SK-N-SH treated with all-trans-retinoic acid at 6 μM for 48 hours (cell line): ENCODE data around the gene NOTUM.

Experiments used
- ATAC-seq: fragments of 200-7000 bp; cut with Tn5 transposase; 3 replicates; pipeline ENCODE4 v1.9.1; 2020; ENCODE audit warnings: mild to moderate bottlenecking, moderate library complexity
- BACH2 ChIP-seq: fragments of 250-450 bp; sonication (Bioruptor Pico); IDR thresholded peaks from 2 replicates; pipeline ENCODE4 v1.9.0; 2021; ENCODE audit warnings: mild to moderate bottlenecking, borderline replicate concordance
- CREB5 ChIP-seq: fragments of 250-450 bp; sonication (Bioruptor Pico); IDR thresholded peaks from 2 replicates; pipeline ENCODE4 v1.5.1; 2020; ENCODE audit warnings: low read depth, mild to moderate bottlenecking, moderate library complexity
- CSDC2 ChIP-seq: fragments of 250-450 bp; sonication (Bioruptor Pico); IDR thresholded peaks from 2 replicates; pipeline ENCODE4 v1.5.0; 2020; ENCODE audit warnings: mild to moderate bottlenecking, moderate library complexity
- CSRNP3 ChIP-seq: fragments of 250-450 bp; sonication (Bioruptor Pico); IDR thresholded peaks from 2 replicates; pipeline ENCODE4 v1.5.1; 2021; ENCODE audit warnings: mild to moderate bottlenecking, moderate library complexity
- ESRRG ChIP-seq: fragments of 250-450 bp; sonication (Bioruptor Pico); IDR thresholded peaks from 2 replicates; pipeline ENCODE4 v1.6.1; 2021; ENCODE audit warnings: mild to moderate bottlenecking
- GLIS3 ChIP-seq: fragments of 250-450 bp; sonication (Bioruptor Pico); IDR thresholded peaks from 2 replicates; pipeline ENCODE4 v1.5.0; 2020; ENCODE audit warnings: mild to moderate bottlenecking, moderate library complexity
- ISL1 ChIP-seq: fragments of 250-450 bp; sonication (Bioruptor Pico); IDR thresholded peaks from 2 replicates; pipeline ENCODE4 v2.1.2; 2022; ENCODE audit warnings: mild to moderate bottlenecking, moderate library complexity
- OSR1 ChIP-seq: fragments of 250-450 bp; sonication (Bioruptor Pico); IDR thresholded peaks from 2 replicates; pipeline ENCODE4 v1.8.0; 2022; ENCODE audit warnings: moderate library complexity, mild to moderate bottlenecking, inconsistent platforms
- PATZ1 ChIP-seq: fragments of 250-450 bp; sonication (Bioruptor Pico); IDR thresholded peaks from 2 replicates; pipeline ENCODE4 v1.8.0; 2020; ENCODE audit warnings: mild to moderate bottlenecking, moderate library complexity, borderline replicate concordance
- POU6F1 ChIP-seq: fragments of 250-450 bp; sonication (Bioruptor Pico); IDR thresholded peaks from 2 replicates; pipeline ENCODE4 v1.8.0; 2021; ENCODE audit warnings: low read depth, mild to moderate bottlenecking, moderate library complexity, borderline replicate concordance
- PPARA ChIP-seq: fragments of 250-450 bp; sonication (Bioruptor Pico); IDR thresholded peaks from 2 replicates; pipeline ENCODE4 v1.5.0; 2020; ENCODE audit warnings: mild to moderate bottlenecking, borderline replicate concordance
- SNAI2 ChIP-seq: fragments of 250-450 bp; sonication (Bioruptor Pico); IDR thresholded peaks from 2 replicates; pipeline ENCODE4 v1.5.0; 2020; ENCODE audit warnings: mild to moderate bottlenecking, moderate library complexity
- TOX ChIP-seq: fragments of 250-450 bp; sonication (Bioruptor Pico); IDR thresholded peaks from 2 replicates; pipeline ENCODE4 v1.8.0; 2021; ENCODE audit warnings: mild to moderate bottlenecking, moderate library complexity, borderline replicate concordance
- ZFP3 ChIP-seq: fragments of 250-450 bp; sonication (Bioruptor Pico); IDR thresholded peaks from 2 replicates; pipeline ENCODE4 v1.5.0; 2020; ENCODE audit warnings: mild to moderate bottlenecking, moderate library complexity
- ZNF565 ChIP-seq: fragments of 450-650 bp; formaldehyde crosslinking; conservative IDR thresholded peaks from 2 replicates; pipeline ENCODE4 v1.5.0; 2020; ENCODE audit warnings: low read depth, mild to moderate bottlenecking, moderate library complexity
- ZNF70 ChIP-seq: fragments of 450-650 bp; formaldehyde crosslinking; IDR thresholded peaks from 2 replicates; pipeline ENCODE4 v1.5.0; 2020; ENCODE audit warnings: mild to moderate bottlenecking, moderate library complexity
- ZNF8 ChIP-seq: fragments of 450-650 bp; formaldehyde crosslinking; IDR thresholded peaks from 2 replicates; pipeline ENCODE4 v1.5.0; 2020; ENCODE audit warnings: mild to moderate bottlenecking, moderate library complexity

The NOTUM gene

GRCh38 chr17:81926451-81927151 lies 34.4 kb downstream of the NOTUM start:
- ATAC-seq, result peak; percentile 68
- TF ChIP-seq ZFP3 (CRISPR knock-in tag) (no peak), CREB5 (CRISPR knock-in tag) (peak; percentile 42; the same call in 1 of the 2 replicates)

GRCh38 chr17:81925860-81926450 lies 35.0 kb downstream of the NOTUM start:
- no peak for ATAC-seq
- TF ChIP-seq CSRNP3 (CRISPR knock-in tag), result no peak
- no peak for TF ChIP-seq TOX (CRISPR knock-in tag)
- TF ChIP-seq SNAI2 (CRISPR knock-in tag), result no peak
- TF ChIP-seq GLIS3 (CRISPR knock-in tag), result no peak
- no peak for TF ChIP-seq PATZ1 (CRISPR knock-in tag)
- no peak for TF ChIP-seq ESRRG (CRISPR knock-in tag)
- no peak for TF ChIP-seq ZNF565 (CRISPR knock-in tag)
- TF ChIP-seq ISL1 (CRISPR knock-in tag), result no peak
- no peak for TF ChIP-seq POU6F1 (CRISPR knock-in tag)
- TF ChIP-seq CREB5 (CRISPR knock-in tag), result no peak
- no peak for TF ChIP-seq ZFP3 (CRISPR knock-in tag)
- TF ChIP-seq ZNF70 (CRISPR knock-in tag), result no peak
- no peak for TF ChIP-seq BACH2 (CRISPR knock-in tag)
- no peak for TF ChIP-seq ZNF8 (CRISPR knock-in tag)
- TF ChIP-seq OSR1 (CRISPR knock-in tag), result no peak
- TF ChIP-seq PPARA (CRISPR knock-in tag), result no peak
- no peak for TF ChIP-seq CSDC2 (CRISPR knock-in tag)

- no peak for ATAC-seq
- TF ChIP-seq PPARA (CRISPR knock-in tag) (no peak), POU6F1 (CRISPR knock-in tag) (no peak)
These were observed 36.1 kb downstream of the NOTUM start for GRCh38 chr17:81924557-81925532.
